ENCODE measurements around the gene MRGPRX2. TPM values are rescaled to one million over a fixed set of nuclear protein-coding genes. Genes with fewer than 3 reads are reported as not detected.

Gene MRGPRX2
- total and polyA plus RNA-seq, 9 donors, result not detected

DNA sequence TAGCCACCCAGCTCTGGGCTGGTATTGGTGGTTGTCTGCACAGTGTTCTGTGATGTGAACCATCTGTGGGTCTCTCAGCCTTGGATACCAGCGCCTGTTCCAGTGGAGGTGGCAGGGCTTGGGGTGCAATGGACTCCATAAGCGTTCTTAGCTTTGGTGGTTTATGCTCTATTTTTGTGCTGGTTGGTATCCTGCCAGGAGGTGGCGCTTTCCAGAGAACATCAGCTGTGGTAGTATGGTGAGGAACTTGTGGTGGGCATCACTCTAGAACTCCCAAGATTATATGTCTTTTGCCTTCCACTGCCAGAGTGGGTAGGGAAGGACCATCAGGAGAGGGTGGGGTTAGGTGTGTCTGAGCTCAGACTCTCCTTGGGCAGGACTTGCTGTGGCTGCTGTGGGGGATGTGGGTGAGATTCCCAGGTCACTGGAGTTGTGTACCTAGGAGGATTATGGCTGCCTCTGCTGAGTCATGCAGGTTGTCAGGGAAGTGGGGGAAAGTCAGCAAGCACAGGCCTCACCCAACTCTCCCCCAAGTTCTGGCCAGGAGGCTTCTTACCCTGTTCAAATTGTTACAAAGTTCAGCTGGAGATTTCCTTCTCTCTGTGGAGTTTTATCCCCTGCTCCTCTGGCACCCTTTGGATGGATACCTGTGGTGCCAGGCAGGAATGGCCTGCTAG, 47.2 kb downstream of the MRGPRX2 start:
- Histone ChIP-seq H3K4me1 (ENCODE audit: control insufficient read depth, insufficient read depth, low read length) (no peaks in the 10 kb centered on the region), H3K36me3 (ENCODE audit: control insufficient read depth, insufficient read depth, low read length) (no peaks in the 10 kb centered on the region), H3K9me3 (replicated peaks; ENCODE audit: control insufficient read depth, low read depth, low read length) (no peaks in the 10 kb centered on the region), H3K4me3 (ENCODE audit: low read length) (no peak overlapping the region), H3K27ac (ENCODE audit: low read length) (no peak overlapping the region), H3K27me3 (ENCODE audit: control insufficient read depth, insufficient read depth, low read length) (no peaks in the 10 kb centered on the region)
- no CpG with 5 or more reads among the region's 3 CpGs for WGBS (ENCODE audit: insufficient coverage)
- DNase-seq, result no peak

- Histone ChIP-seq H3K4me3 (ENCODE audit: low read length) (no peak overlapping the region), H3K27ac (ENCODE audit: low read length) (no peak overlapping the region), H3K27me3 (ENCODE audit: control insufficient read depth, insufficient read depth, low read length) (no peaks in the 10 kb centered on the region), H3K36me3 (ENCODE audit: control insufficient read depth, insufficient read depth, low read length) (no peaks in the 10 kb centered on the region), H3K9me3 (replicated peaks; ENCODE audit: control insufficient read depth, low read depth, low read length) (no peaks in the 10 kb centered on the region), H3K4me1 (ENCODE audit: control insufficient read depth, insufficient read depth, low read length) (no peaks in the 10 kb centered on the region)
- no peak for DNase-seq
Measured at GRCh38 chr11:19012636-19013035, 47.9 kb downstream of the MRGPRX2 start.

Other genes with a start within 250 kb of the MRGPRX2 start
- gene MRGPRX1, start 121.3 kb downstream of the MRGPRX2 start, total RNA-seq, result not detected
- gene MRGPRX1, start 121.3 kb downstream of the MRGPRX2 start, polyA plus RNA-seq (ENCODE audit: insufficient read depth in 1 of 8, insufficient read length in 8 of 8, low replicate concordance in 1 of 8), result not detected
- gene ZDHHC13, start 56.5 kb upstream of the MRGPRX2 start, total RNA-seq, result 6.3 TPM
- 1 to 10 TPM; 5.9 to 8.1 (median 7.2) TPM for gene ZDHHC13, start 56.5 kb upstream of the MRGPRX2 start, polyA plus RNA-seq (ENCODE audit: insufficient read depth in 1 of 8, insufficient read length in 8 of 8, low replicate concordance in 1 of 8)
- gene CSRP3, start 141.3 kb upstream of the MRGPRX2 start, total RNA-seq, result 570 TPM
- gene CSRP3, start 141.3 kb upstream of the MRGPRX2 start, polyA plus RNA-seq (ENCODE audit: insufficient read depth in 1 of 8, insufficient read length in 8 of 8, low replicate concordance in 1 of 8), result 100 to 1,000 TPM; 412 to 714 (median 619) TPM
- 9.0 TPM for gene E2F8, start 180.2 kb upstream of the MRGPRX2 start, total RNA-seq
- gene E2F8, start 180.2 kb upstream of the MRGPRX2 start, polyA plus RNA-seq (ENCODE audit: insufficient read depth in 1 of 8, insufficient read length in 8 of 8, low replicate concordance in 1 of 8), result 10 to 100 TPM; 15.9 to 26.5 (median 19.5) TPM